ENCODE results near the gene ERICH2.

ERICH2 gene

GRCh38 chr2:170846314-170846713 is 76.1 kb downstream of the ERICH2 start:
- DNase-seq: no peak

GRCh38 chr2:170847716-170848115 is 77.5 kb downstream of the ERICH2 start:
- DNase-seq: no peak

Data from activated T-cell treated with anti-CD3 and anti-CD28 coated beads, Interleukin-2, amount 50 U/mL, for 1 hour (primary cell).